ENCODE data around the gene GALNT10. TPM values are rescaled to one million over a fixed set of nuclear protein-coding genes. Genes with fewer than 3 reads are reported as not detected.

The GALNT10 gene
- total RNA-seq, 2 donors from 2014 or later: 11.5 to 19.5 TPM

- ATAC-seq (peak; percentile 19), DNase-seq (no peak)
- H3K36me3 ChIP-seq (replicated peaks in 1 of 2; ENCODE audit: insufficient read depth in 1 of 2, low read depth in 2 of 2): no peaks in the 10 kb centered on the region
- intact Hi-C loops (cut with DNase I): no loop called here
- TF ChIP-seq CTCF (IDR thresholded peaks at IDR 0.05): no peak
- no peak for TF ChIP-seq POLR2A (IDR thresholded peaks at IDR 0.05)
- WGBS, 2 donors: 82 to 91% methylated on average over 3 of the region's 3 CpGs
- no peaks in the 10 kb centered on the region for H3K4me1 ChIP-seq
- H3K9me3 ChIP-seq: no peaks in the 10 kb centered on the region
- H3K4me3 ChIP-seq: no peak overlapping the region
- H3K27me3 ChIP-seq: no peaks in the 10 kb centered on the region
- no peak overlapping the region for H3K27ac ChIP-seq
These were observed 184.9 kb downstream of the GALNT10 start for GRCh38 chr5:154375329-154376008.

- H3K27ac ChIP-seq: no peak overlapping the region
- intact Hi-C loops (cut with DNase I): no loop called here
- H3K4me1 ChIP-seq: no peaks in the 10 kb centered on the region
- no peak overlapping the region for H3K4me3 ChIP-seq
- H3K27me3 ChIP-seq: no peaks in the 10 kb centered on the region
- ATAC-seq (no peak), DNase-seq (no peak)
- no peaks in the 10 kb centered on the region for H3K36me3 ChIP-seq (replicated peaks in 1 of 2; ENCODE audit: insufficient read depth in 1 of 2, low read depth in 2 of 2)
- TF ChIP-seq POLR2A (IDR thresholded peaks at IDR 0.05): no peak
- TF ChIP-seq CTCF (IDR thresholded peaks at IDR 0.05): no peak
- no peaks in the 10 kb centered on the region for H3K9me3 ChIP-seq
- 76 to 81% methylated on average over 4 of the region's 4 CpGs for WGBS, 2 donors
These were observed 185.9 kb downstream of the GALNT10 start for GRCh38 chr5:154376481-154376880.

GRCh38 chr5:154377754-154378533 lies 187.4 kb downstream of the GALNT10 start:
- Histone ChIP-seq H3K9me3 (no peaks in the 10 kb centered on the region), H3K36me3 (replicated peaks in 1 of 2; ENCODE audit: insufficient read depth in 1 of 2, low read depth in 2 of 2) (no peaks in the 10 kb centered on the region), H3K27ac (no peak overlapping the region), H3K27me3 (no peaks in the 10 kb centered on the region), H3K4me1 (no peaks in the 10 kb centered on the region), H3K4me3 (no peak overlapping the region)
- ATAC-seq (no peak), DNase-seq (no peak)
- TF ChIP-seq POLR2A (IDR thresholded peaks at IDR 0.05) (no peak), CTCF (IDR thresholded peaks at IDR 0.05) (no peak)
- intact Hi-C loops (cut with DNase I): no loop called here
- WGBS, 2 donors: 80 to 87% methylated on average over 4 of the region's 4 CpGs

- ATAC-seq (no peak), DNase-seq (no peak)
- TF ChIP-seq POLR2A (IDR thresholded peaks at IDR 0.05) (no peak), CTCF (IDR thresholded peaks at IDR 0.05) (no peak)
- Histone ChIP-seq H3K9me3 (no peaks in the 10 kb centered on the region), H3K36me3 (replicated peaks in 1 of 2; ENCODE audit: insufficient read depth in 1 of 2, low read depth in 2 of 2) (no peaks in the 10 kb centered on the region), H3K27ac (no peak overlapping the region), H3K4me1 (no peaks in the 10 kb centered on the region), H3K4me3 (no peak overlapping the region), H3K27me3 (no peaks in the 10 kb centered on the region)
- 85 to 97% methylated on average over 10 to 12 of the region's 12 CpGs for WGBS, 2 donors
- intact Hi-C loops (cut with DNase I): no loop called here
These were observed 189.7 kb downstream of the GALNT10 start for GRCh38 chr5:154380263-154380662.

Measured in body of pancreas (tissue), 4 donors.